NOMO-1 treated with DMSO at 0.1 percent for 48 hours (cell line): ENCODE results near the gene CSTPP1.
A peak's percentile ranks its signal among the peaks of the same experiment; 100 is the strongest.

ENCODE experiments used
- DNase-seq: peaks from one replicate; lab custom pipeline; 2025; ENCODE audit not compliant: unreplicated experiment; lab: John Stamatoyannopoulos, UW

Gene CSTPP1

DNA sequence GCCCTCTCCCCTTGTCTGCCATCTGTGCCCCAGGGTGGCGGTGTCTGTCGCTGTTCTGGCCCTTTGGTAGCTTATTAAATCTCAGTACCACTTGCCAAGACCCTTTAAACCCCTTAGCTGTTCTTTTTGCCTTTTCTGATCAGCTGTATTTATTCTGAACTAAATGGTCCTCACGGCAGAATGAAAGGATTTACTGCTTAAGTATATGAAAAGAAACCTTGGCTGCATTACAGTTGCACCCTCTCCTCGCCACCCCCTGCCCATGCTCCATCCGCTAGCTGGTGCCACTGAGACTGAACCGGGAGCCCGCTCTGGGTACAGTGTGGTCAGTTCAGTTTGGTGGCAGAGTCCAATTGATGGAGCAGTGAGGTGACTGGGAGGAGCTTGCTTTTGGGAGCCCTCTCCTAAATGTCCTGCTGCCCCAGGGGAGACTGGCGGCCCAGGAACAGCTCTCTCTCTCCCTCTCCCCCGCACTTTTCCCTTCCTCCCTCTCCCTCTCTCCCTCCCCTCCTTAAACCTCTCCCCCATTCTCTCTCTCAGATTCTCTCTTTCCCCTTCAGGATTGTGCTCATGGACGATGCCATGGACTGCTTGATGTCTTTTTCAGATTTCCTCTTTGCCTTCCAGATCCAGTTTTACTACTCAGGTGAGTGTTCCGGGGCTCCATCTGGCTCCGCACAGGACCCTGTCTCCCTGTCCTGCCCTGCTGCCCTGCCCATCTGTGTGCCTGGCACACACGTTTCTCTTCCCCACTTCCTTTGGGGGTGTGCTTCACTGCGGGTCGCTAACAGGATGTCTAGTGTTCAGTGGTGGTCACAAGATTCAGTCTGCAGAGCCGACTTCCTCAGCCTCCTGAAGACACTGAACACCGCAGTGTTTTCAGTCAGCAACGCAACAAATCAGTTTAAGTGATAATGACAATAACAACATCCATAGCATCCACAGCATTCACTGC, 218.3 kb downstream of the CSTPP1 start:
- DNase-seq = no peak

DNA sequence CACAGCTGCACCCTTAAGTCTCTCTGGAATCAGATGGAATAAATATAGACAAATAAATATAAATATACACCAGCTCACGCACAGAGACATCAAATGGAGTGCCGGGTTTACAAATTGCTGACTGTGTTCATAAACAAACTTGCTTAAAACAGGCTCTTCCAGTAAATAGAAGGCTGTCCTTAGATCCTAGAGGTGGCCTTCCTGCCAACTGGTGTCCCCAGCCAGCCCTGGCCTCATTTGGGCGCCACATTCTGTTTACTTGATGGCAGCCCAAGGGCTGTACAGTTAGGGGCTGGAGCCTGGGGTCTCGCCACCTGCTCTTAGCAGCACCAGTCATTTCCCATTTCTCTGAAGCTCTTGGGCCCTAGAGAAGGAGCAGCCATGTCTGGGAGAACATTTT, 219.3 kb downstream of the CSTPP1 start:
- DNase-seq = no peak

DNA sequence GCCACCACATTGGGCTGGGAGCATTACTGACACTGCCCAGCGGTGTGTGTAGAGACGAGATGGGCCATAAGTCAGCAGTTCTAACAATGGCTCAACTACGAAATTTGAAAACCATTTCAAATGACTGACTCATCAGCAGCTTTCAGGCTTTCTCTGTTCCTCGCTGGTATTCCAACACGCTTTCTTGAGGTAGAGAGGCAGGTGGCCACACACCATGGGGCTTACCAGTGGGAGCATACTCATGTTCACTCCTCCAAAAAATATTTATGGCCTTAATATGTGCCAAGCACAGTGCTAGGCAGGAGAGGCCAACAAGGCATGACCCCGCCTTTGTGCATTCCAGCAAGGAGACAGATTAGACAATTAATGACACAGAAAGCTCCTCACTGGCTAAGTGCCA, 219.8 kb downstream of the CSTPP1 start:
- DNase-seq = no peak

DNA sequence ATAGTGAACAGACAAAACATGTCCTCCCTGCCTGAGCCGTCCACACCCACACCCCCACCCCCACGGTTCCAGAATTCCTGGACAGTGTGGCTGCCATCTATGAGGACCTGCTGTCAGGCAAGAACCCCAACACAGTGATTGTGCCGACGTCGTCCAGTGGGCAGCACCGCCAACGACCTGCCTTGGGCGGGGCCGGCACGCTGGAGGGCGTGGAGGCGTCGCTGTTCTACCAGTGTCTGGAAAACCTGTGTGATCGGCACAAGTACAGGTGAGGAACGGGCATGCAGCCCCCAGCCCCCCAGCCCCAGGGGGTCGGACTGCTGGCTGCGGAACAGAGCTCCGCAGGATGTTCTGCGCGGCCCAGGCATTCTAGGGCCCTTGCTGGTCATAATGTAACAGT, 220.4 kb downstream of the CSTPP1 start:
- no peak for DNase-seq

DNA sequence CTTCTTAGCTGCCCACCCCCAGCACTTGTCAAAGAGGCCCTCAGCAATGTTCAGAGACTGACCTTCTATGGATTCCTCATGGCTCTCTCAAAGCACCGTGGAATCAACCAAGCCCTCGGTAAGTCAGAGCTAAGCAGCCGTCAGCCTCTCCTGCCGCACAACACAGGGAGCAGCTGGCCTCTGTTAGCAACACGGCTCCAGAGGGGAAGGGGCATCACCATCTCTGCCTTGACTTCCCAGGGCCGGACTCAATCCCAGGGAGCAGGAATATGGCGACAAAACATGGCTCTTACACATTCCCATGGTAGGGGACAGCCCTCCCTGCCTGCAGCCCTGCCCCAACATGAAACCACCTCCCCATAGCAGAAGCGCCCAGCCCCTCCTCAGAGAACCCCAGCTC, 221.2 kb downstream of the CSTPP1 start:
- no peak for DNase-seq

DNA sequence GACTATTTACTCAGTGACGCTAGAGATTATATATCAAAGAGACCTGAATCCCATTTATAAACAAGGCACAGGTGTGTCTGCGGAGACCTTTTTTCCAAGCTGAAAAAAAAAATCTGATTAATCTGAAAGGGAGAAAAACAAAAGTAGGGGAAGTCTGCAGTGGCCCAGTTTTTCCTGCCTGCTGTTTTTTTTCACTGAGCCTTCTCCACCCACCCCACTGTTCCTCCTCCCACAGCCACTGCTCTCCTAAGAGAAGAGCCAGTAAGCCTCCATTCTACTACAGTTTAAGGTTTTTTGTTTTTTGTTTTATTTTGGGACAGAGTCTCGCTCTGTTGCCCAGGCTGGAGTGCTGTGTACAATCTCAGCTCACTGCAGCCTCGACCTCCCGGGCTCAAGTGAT, 221.7 kb downstream of the CSTPP1 start:
- DNase-seq = no peak

DNA sequence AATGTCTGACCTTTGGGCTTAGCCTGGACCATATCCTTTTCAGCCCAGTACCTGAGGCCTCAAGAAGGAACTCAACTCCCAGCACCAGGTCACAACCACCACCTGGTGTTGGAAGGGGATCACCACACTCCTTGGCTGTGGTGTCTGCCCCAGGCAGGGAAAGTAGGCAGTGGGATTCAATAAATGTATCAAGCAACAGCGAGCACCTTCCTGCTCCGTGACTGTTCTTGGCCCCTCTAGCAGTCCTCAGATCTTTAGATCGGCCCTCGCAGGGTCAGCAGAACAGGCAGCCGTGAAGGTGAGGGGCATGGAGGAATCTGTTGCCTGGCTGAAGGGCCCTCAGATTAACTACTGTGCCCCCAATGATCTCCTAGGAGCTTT, 224.2 kb downstream of the CSTPP1 start:
- no peak for DNase-seq

DNA sequence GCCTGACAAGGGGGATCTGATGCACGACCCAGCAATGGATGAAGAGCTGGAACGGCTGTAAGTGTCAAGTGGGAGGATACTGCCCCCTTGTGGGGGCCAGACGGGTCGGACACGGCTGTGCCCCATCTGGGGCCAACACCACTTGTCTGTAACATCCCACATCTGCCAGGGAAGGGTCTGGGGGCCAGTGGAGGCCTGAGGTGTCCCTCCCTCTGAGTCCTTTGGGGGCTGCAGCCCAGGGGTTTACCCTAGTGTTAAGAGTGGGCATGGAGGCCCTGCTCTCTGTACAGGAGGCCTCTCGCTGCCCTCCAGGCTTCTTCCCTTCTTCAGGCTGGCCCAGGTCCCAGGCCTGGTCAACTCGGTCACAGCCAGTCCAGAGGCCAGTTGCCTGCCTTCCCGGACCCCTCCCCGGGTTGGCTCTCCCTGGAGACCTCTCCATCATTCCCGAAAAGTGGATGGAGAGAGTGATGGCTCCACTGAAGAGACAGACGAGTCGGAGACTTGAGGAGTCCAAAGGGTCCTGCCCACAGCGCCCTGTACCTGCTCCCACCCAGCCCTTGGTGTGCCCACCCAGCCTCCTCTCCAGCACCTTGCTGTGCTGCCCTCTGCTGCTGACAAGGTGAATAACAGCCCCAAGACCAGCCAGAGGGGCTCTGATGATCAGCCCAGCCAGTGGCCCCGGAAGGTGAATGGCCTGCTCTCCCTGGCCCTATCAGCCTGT, 224.7 kb downstream of the CSTPP1 start:
- DNase-seq = peak; percentile 37

DNA sequence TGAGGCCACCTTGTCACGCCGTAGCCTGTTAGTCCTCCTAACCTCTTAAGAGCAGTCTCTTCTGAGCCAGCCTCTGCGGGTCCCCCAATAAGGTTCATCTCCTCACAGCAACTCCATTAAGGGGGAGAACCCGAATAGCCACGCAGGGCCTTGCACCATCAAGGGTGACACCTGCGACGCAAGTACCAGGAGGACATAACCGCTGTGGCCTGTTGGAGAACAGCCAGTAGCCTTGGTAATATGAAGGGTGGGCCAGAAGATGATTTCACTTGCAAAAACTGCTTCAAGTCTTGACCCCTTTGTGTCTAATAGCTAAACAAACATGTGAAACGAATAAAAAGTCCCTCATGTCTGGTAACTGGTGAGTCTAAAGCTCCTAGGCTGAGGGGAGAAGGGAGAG, 225.3 kb downstream of the CSTPP1 start:
- no peak for DNase-seq

DNA sequence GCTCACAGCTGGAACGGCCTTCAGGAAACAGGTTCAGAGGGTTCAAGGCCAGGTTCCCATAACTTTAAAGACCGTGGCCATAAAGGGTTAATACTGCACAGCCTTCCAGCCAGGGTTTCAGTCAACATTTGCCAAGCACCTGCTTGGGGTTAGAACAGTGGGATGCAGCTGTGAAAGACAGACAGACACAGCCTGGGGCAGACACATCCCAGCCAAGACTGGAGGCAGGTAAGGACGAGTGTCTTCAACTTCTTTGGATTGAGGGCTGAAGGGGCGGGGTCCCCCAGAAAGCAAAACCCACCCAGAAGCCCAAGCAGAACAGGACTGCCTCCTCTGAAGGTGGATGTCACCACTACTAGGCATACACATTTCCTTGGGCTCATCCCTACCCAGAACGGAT, 225.9 kb downstream of the CSTPP1 start:
- no peak for DNase-seq

DNA sequence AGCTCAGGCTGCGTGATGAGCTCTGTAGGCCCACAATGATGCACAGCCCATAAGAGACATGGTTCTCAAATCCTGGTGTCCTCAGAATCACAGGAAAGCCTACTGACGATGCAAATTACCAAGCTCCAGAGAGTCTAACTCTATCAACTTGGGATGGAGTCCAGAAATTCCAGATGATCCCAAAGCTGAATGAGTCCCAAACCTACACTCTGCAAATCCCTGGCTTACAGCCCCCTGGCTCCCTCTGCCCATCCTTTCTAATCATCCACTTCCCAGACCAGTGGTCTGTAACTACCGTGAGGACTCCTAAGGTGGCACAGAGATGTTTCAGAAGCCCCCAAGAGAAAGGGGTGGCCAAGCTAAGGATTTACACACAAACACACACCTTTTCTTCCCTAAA, 226.6 kb downstream of the CSTPP1 start:
- DNase-seq = no peak

DNA sequence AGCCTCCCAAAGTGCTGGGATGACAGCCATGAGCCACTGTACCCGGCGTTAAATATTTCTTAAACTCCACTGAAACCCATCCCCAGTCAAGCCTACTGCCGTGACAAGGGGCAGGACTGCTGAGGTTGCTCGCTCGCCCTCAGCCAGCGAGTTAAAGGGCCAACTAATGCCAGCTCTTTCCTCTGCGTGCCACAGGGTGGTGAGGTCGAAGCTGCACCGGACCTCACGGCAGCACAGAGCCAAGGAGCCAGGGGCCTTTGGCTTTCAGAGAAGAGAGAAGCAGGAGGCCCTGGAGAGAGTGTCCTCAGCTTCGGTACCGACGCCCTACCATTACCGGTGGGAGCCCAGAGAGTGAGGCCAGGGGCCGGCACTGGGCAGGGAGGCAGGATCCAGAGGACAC, 227.3 kb downstream of the CSTPP1 start:
- no peak for DNase-seq

DNA sequence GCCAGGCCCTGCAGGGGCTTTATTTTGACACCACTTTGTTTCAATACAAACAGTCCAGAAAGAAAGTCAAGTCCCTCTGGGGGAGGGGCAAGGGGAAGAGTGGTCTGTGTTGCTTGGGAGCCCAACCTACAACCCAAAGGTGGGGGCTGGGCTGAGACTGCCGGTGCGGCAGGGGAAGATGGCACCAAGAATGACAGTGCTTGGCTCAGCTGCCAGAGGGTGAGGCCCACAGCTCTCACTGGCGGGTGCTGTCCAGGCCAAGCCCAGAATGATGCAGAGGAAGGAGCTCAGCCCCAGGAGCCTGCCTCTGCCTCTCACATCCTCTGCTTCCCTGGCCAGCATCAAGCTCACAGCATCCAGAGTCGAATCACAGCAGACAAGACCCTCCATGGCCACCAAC, 227.8 kb downstream of the CSTPP1 start:
- DNase-seq = no peak

DNA sequence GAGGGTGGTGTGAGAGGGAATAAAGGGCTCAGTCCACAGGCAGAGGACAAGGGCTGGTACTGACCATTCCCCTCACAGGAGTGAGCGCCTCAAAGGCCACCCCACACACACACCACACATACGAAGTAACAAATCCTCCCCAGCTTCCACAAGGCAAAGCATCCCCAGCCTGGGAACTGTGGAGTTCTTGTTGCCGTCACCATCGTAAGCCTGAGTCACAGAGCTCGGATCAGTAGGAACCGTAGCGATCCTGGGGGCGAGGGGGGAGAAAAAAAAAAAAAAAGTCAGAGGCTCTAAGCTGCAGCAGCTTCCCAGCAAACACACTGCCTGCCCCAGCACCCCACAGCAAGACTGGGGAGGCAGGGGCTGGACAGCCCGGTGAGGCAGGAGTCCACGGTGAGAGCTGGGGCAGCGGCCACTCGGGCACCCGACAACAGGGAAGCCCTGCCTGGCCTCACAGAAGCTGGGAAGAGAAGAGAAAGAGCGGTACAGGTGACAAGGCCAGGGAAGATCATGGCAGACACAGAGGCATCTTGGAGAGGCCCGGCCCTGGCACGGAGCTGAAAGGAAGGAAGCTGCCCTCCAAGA, 228.8 kb downstream of the CSTPP1 start:
- no peak for DNase-seq

DNA sequence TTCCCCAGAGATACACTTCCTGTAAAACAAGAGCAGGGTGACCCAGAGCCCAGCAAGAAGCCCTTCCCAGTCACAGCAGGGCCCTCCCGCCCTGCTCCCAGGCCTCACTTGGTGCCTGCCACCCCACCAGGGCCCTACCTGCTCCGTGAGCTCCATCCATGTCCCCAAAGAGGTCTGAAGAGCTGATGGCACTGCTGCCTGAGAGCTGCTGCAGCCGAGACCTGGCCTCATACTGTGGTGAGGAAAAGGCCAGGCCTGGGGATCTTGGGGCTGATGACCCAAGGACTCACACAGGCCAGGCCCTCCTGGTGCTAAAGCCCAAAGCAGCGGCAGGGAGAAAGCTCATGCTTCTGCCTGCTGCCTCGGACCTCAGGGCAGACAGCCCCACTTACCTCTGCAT, 229.8 kb downstream of the CSTPP1 start:
- no peak for DNase-seq

DNA sequence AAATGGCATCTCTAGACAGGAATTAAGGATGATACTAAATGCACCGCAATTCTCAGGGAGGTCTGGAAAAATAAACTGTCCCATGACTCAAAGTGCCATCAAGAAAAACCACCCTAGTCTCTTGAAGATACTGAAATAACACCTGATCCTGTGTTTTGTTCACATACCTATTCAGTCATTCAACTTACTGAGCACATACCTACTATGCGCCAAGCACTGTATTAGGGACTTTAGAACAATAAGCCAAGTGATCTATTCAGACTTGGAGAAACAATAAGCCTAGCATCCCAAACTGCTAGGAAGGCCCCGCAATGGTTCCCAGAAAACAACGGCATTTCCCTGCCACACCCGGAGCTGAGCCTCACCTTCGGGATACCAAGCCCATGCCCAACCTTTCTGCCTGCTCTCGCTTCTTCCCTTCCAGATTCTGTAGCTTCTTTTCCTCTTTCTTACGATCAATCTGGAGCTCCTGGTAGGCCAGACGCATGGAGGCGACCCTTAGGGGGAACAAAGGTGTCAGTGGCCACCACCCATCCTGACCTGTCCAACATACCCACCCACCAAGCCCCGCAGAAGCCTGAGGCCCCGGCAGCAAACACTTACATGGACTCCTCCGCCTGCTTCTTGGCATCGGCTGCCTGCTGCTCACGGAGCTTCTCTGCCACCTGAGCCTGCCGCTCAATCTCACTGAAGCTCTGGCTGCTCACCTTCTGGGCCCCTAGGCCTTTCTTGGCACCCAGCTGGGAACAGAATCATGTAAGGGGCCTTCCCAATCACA, 234.7 kb downstream of the CSTPP1 start:
- no peak for DNase-seq

DNA sequence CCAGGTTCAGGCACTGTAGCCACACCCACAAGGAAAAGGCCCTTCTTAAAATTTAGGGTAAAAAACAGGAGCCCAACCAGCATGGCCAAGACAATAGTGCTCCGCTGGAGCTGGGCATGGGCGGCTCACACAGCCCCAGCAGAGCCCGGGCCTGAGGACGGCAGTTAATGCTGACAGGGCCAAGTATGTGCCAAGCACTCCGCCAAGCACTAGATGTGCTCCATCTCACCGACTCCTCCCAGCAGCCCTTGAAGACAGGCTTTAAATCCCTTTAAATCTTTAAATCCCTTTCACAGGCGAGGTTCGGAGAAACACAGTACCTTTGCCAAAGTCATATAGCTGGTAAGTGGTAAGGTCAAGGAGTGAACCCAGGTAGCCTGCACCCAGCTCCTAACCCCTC, 235.3 kb downstream of the CSTPP1 start:
- no peak for DNase-seq

DNA sequence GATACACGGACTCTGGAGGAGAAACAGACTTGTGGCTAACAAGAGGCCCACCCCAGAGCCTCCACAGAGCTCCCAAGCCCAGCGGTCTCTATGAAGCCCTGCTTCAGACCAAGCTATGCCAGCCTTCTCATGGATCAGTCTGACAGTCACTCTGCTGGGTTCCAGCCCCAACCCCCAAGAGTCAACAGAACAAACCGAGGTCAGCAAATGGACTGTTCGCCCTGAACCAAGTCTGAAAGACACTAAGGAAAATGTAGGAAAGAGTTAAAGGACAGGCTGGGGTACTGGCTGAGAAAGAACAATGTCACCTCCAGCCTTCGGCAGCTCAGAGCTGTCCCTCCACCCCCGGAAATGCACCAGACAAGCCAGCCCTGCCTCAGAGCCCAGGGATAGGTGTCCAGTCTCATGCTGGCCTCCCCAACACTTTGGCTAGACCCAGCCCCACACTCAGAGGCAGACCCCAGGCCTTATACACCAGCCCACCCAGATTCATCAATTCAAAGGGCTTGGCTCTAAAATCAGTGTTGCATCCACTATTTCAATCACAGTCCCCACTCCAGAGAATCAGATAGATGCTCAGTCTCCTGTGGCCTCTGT, 236.3 kb downstream of the CSTPP1 start:
- no peak for DNase-seq

DNA sequence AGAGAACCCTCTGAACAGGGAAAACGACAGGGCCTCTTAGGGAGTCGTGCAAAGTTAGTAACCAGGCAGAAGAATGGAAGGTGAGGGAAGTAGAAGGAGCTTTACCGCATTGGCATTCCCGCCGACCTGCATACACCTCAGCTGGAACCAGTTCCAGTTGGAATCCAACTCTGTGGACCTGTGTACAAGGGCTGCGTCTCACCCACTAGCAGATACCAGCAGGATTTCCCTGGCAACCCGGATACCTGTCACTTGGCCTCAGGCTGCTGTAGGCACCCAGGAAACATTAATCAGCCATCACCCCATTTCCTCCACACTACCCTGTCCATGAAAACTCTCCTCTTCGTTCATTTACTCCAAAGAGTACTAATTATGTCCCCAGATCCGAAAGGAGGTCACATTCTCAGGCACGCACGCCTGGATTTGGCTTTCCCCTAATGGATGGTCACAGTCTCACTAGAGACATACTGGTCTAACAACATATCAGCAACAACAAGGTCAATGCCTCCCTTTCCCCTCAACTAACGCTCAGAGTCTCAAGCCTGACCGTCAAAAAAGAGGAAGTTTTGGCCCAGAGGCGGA, 239.3 kb downstream of the CSTPP1 start:
- DNase-seq = peak; percentile 71
